Measurements from ENCODE around the gene AGMO. TPM values are rescaled to one million over a fixed set of nuclear protein-coding genes. Genes with fewer than 3 reads are reported as not detected.
A peak's percentile ranks its signal among the peaks of the same experiment; 100 is the strongest.

Gene AGMO
- total RNA-seq, 1 donor = 0.18 TPM

DNA sequence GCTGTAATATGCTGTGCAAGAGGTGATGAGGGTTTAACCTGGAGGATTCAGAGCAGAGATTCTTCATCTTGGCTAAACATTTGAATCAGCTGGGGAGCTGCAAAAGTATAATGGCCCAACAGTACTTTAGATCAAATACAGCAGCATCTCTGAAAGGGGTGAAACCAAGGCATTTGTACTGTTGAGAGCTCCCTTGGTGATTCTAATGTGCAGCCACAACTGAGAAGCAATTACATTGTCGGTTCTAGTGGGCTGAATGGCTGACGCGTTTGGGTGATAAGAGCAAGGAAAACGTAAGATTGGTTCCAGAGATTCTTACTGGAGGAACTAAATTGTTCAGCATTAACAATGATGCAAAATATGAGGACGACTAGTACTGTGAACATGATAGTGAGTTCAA lies 269.7 kb downstream of the AGMO start:
- TF ChIP-seq, protein P1, sequence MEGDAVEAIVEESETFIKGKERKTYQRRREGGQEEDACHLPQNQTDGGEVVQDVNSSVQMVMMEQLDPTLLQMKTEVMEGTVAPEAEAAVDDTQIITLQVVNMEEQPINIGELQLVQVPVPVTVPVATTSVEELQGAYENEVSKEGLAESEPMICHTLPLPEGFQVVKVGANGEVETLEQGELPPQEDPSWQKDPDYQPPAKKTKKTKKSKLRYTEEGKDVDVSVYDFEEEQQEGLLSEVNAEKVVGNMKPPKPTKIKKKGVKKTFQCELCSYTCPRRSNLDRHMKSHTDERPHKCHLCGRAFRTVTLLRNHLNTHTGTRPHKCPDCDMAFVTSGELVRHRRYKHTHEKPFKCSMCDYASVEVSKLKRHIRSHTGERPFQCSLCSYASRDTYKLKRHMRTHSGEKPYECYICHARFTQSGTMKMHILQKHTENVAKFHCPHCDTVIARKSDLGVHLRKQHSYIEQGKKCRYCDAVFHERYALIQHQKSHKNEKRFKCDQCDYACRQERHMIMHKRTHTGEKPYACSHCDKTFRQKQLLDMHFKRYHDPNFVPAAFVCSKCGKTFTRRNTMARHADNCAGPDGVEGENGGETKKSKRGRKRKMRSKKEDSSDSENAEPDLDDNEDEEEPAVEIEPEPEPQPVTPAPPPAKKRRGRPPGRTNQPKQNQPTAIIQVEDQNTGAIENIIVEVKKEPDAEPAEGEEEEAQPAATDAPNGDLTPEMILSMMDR (IDR thresholded peaks at IDR 0.05; ENCODE audit: insufficient read depth, low read length) = no peak
- no peak overlapping the region for H3K4me3 ChIP-seq (ENCODE audit: low read depth, low read length)
- DNase-seq (ENCODE audit: low read depth) = no peak

DNA sequence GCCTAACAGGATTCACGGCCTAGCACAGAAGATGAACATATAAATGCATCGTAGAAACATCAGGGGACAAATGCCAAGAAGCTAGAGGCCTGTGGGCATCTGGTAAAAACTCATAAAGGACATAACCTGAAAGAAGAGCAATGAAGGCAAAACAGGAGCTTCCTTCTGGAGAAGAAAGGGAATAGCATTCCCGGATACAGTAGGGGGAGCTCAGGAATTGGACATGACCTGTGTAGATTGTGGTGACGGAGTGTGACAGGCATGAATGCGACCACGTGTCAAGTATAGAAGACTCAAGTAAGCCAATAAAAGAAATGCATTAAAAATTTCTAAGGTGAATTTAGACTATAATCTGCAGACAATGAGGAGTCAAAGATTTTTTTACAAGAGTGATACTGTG lies 270.1 kb downstream of the AGMO start:
- TF ChIP-seq, protein P1 (IDR thresholded peaks at IDR 0.05; ENCODE audit: insufficient read depth, low read length) = no peak
- no peak for DNase-seq (ENCODE audit: low read depth)
- H3K4me3 ChIP-seq (ENCODE audit: low read depth, low read length) = no peak overlapping the region

DNA sequence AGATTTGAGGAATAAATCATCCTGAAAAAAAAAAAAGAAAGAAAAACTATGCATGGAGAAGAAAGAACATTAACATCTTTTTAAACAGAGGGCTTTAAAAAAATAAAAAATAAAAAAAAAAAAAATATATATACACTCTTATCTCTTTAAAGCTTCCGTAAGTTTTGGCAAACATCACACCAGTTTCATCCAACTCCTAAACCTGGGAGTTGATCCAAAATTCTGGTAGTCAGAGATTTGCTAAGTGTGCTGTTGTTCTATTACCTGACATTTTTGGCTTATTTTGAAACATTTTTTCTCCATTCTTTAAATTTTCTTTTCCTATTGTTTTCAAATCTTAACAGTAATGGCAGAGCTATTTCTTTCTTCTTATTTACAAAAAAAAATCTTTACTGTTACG lies 273.1 kb downstream of the AGMO start:
- TF ChIP-seq, protein P1 (IDR thresholded peaks at IDR 0.05; ENCODE audit: insufficient read depth, low read length) = no peak
- H3K4me3 ChIP-seq (ENCODE audit: low read depth, low read length) = no peak overlapping the region
- peak; percentile 93 for DNase-seq (ENCODE audit: low read depth)

DNA sequence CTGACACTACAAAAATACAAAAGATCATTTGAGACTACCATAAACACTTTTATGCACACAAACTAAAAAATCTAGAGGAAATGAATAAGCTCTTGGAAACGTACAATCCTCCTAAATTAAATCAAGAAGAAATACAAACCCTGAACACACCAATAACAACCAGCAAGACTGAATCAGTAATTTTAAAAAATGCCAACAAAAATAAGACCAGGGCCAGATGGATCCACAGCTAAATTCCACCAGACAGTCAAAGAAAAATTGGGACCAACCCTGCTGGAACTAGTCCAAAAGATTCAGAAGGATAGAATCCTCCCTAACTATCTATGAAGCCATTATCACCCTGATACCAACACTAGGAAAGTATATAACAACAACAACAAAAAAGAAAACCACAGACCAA lies 277.4 kb downstream of the AGMO start:
- no peak overlapping the region for H3K4me3 ChIP-seq (ENCODE audit: low read depth, low read length)
- TF ChIP-seq, protein P1 (IDR thresholded peaks at IDR 0.05; ENCODE audit: insufficient read depth, low read length) = no peak
- peak; percentile 53 for DNase-seq (ENCODE audit: low read depth)

DNA sequence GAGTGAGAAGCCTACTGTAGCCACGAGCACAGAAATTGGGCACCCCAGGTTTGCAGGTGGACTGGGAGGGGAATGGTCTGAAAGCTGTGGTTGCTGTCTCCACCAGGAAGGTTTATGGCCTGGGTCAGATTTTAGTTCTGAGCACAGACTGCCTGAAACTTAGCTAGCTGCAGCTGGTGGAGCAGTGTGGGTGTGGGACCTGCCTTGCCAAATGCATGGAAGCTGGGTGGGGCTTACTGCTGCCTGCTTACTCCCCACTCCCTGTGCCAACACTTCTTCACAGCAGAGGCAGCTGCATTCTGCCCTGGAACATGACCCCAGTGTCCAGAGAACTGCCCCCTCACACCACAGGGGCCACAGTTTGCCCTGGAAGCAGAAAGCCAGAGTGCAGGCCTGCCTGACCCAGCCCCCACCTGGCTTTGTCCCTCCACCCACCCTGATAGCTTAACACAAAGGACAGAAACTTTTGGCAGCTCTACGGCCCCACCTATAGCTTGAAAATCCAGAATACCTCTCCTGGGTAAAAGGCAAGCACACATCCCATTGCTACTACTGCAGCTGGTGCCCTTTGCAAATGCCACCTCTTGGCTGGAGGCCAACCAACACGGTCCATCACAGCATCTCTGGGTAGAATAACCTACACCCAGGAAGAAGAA lies 281.6 kb downstream of the AGMO start:
- TF ChIP-seq, protein P1 (IDR thresholded peaks at IDR 0.05; ENCODE audit: insufficient read depth, low read length) = no peak
- no peak overlapping the region for H3K4me3 ChIP-seq (ENCODE audit: low read depth, low read length)
- DNase-seq (ENCODE audit: low read depth) = peak; percentile 40

DNA sequence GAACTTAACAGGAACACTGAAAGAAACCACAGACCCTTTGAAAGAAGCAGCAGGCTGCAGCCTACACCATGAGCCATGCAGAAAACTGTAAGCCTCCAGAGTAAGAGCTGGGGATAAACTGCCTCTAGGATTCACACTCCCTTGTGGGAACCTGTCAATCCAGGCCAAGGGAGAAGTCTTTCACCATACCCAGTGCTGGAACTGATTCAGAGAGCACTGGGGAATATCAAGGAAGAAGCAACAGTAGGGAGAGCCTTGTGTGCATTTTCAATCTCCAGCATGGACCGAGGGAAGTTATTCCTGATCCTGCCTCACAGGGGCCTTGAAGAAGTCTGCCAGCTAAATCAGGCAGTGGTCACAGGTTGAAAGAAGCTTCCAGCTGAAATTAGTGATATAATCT lies 282.2 kb downstream of the AGMO start:
- TF ChIP-seq, protein P1 (IDR thresholded peaks at IDR 0.05; ENCODE audit: insufficient read depth, low read length) = no peak
- no peak overlapping the region for H3K4me3 ChIP-seq (ENCODE audit: low read depth, low read length)
- peak; percentile 10 for DNase-seq (ENCODE audit: low read depth)

DNA sequence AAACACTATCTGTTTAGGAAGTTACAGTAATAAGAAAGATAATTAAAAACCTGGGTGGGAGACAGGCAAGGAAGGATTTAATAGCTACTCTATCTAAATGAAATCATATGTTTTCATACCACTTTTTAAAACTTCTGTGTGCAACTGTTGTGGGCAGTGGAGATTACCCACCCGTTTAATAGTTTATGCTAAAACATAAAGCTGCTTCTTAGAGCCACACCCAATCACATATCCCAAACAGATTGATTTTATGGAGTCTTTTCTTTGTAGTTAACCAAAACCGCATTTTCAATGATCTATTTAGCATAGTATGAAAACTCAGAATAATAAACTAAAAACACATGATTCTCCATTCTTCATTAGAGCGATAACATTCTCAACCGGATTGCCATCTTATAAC lies 304.1 kb downstream of the AGMO start:
- TF ChIP-seq, protein P1 (IDR thresholded peaks at IDR 0.05; ENCODE audit: insufficient read depth, low read length) = no peak
- DNase-seq (ENCODE audit: low read depth) = no peak

More for the DNA sequence above, 304.1 kb downstream of the AGMO start:
- no peak overlapping the region for H3K4me3 ChIP-seq (ENCODE audit: low read depth, low read length)

Measured in fibroblast of the aortic adventitia (primary cell).